GM23248 (cell line): ENCODE measurements around the gene STRIP1.

ENCODE experiments used
- EZH2 ChIP-seq: fragments of 200-600 bp; sonication (generic); IDR thresholded peaks from 2 replicates; pipeline ENCODE4 v1.6.1; 2018; ENCODE audit warnings: antibody characterized with exemption, mild to moderate bottlenecking; ENCODE audit not compliant: insufficient read depth, poor library complexity, severe bottlenecking
- EZH2phosphoT487 ChIP-seq: fragments of 200-600 bp; sonication (generic); IDR thresholded peaks from 2 replicates; pipeline ENCODE4 v1.6.1; 2018; ENCODE audit warnings: antibody characterized with exemption, moderate library complexity, mild to moderate bottlenecking, low read depth; ENCODE audit not compliant: insufficient read depth

DNA sequence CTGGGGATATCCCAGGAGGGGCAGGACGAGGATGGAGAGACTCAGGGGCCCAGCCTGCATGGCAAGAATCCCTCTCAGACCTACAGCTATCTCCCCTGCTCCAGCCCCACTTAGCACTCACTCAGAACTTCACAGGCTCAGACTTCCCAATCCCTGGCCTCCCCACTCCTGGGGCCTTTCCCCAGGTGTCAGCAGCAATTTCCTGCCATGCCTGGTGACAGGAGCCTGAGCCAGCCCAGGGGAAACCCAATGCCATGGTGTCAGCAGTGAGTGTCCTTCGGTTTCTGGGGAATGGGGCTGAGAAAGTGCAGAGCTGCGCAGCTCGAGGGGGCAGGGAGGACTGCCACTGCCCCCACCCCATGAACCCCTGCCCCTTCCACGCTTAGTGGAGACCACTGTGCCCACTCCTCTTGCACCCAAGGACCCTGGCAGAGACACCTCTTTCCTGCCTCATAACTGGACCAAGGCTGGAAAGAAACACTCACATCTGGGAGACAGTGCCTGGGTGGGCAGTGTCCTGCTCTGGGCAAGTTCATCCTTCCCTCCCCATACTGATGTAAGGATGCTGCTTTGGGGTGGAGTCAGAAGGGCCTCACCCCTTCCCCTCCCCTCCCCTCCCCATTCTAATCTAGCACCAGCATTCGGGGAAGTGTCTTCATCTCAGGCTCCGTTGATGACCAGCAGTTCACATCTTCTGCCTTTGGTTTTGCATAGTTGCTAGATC is 60.7 kb downstream of the STRIP1 start:
- TF ChIP-seq EZH2 (no peak), EZH2phosphoT487 (no peak)
